Measurements from ENCODE around the gene ARHGAP25.

The ARHGAP25 gene

GRCh38 chr2:68837164-68837860, 102.7 kb downstream of the ARHGAP25 start:
- DNase-seq, result peak; percentile 83

- DNase-seq, result peak; percentile 17
Observed at GRCh38 chr2:68837861-68838341, 103.3 kb downstream of the ARHGAP25 start.

GRCh38 chr2:68838641-68839040, 104.0 kb downstream of the ARHGAP25 start:
- DNase-seq, result no peak

GRCh38 chr2:68839260-68839833, 104.7 kb downstream of the ARHGAP25 start:
- peak; percentile 33 for DNase-seq

- DNase-seq, result no peak
Observed at GRCh38 chr2:68845043-68845442, 110.4 kb downstream of the ARHGAP25 start.

GRCh38 chr2:68846091-68846490, 111.5 kb downstream of the ARHGAP25 start:
- DNase-seq, result no peak

GRCh38 chr2:68847751-68848150, 113.1 kb downstream of the ARHGAP25 start:
- no peak for DNase-seq

- no peak for DNase-seq
Observed at GRCh38 chr2:68849579-68850030, 115.0 kb downstream of the ARHGAP25 start.

GRCh38 chr2:68850524-68850923, 115.9 kb downstream of the ARHGAP25 start:
- no peak for DNase-seq

GRCh38 chr2:68853035-68853434, 118.4 kb downstream of the ARHGAP25 start:
- no peak for DNase-seq

GRCh38 chr2:68853915-68854314, 119.3 kb downstream of the ARHGAP25 start:
- no peak for DNase-seq

- DNase-seq, result no peak
Observed at GRCh38 chr2:68854476-68854875, 119.9 kb downstream of the ARHGAP25 start.

GRCh38 chr2:68855550-68855949, 120.9 kb downstream of the ARHGAP25 start:
- no peak for DNase-seq

GRCh38 chr2:68857202-68857845, 122.7 kb downstream of the ARHGAP25 start:
- no peak for DNase-seq

GRCh38 chr2:68857855-68858456, 123.3 kb downstream of the ARHGAP25 start:
- no peak for DNase-seq

- DNase-seq, result no peak
Observed at GRCh38 chr2:68860111-68860510, 125.5 kb downstream of the ARHGAP25 start.

GRCh38 chr2:68861330-68861729, 126.7 kb downstream of the ARHGAP25 start:
- no peak for DNase-seq

- DNase-seq, result no peak
Observed at GRCh38 chr2:68862889-68863288, 128.3 kb downstream of the ARHGAP25 start.

GRCh38 chr2:68863996-68864395, 129.4 kb downstream of the ARHGAP25 start:
- no peak for DNase-seq

GRCh38 chr2:68865108-68865507, 130.5 kb downstream of the ARHGAP25 start:
- no peak for DNase-seq

GRCh38 chr2:68870215-68870614, 135.6 kb downstream of the ARHGAP25 start:
- DNase-seq, result no peak

GRCh38 chr2:68871159-68871764, 136.7 kb downstream of the ARHGAP25 start, which contains the start of gene BMP10:
BMP10 (minus strand) TSS chr2:68871397; CDS start chr2:68871358, 39 bp downstream.
- DNase-seq, result no peak

Data from RPMI8226 (cell line).